Measurements from ENCODE around the gene RNF114. TPM values are rescaled to one million over a fixed set of nuclear protein-coding genes. Genes with fewer than 3 reads are reported as not detected.

The RNF114 gene
- total RNA-seq, 1 experiment from 2014 or later: 88.1 TPM

DNA sequence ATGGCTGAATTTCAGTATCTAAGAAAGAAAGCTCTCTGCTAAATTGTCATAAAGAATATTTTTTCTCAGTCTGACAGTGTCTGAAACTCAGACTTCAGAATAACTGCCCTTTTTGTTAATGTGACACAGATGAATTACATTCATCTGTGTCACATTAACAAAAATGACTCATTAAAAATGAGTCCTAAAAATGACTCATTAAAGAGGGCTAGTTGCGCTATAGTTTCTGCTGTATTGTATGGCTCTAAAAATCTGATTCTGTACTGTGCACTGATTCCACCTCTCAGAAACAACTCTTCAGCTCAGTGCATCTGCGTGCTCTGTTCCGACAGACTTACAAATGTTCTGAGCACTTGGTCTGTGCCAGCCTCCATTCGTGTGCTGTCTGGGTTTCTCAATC lies 15.0 kb downstream of the RNF114 start:
- Mint-ChIP-seq H3K36me3 (peaks cover 76% of the 10 kb centered on the region), H3K27me3 (ENCODE audit: low read depth) (no peaks in the 10 kb centered on the region; the same call in 1 of the 2 replicates), H3K4me1 (no peaks in the 10 kb centered on the region), H3K4me3 (no peak overlapping the region), H3K27ac (no peak overlapping the region; the same call in 1 of the 2 replicates), H3K9me3 (no peaks in the 10 kb centered on the region)
- CTCF ChIA-PET: no interaction called here
- TF ChIP-seq AR (CRISPR knock-in tag; IDR thresholded peaks at IDR 0.05) (no peak), JUN (CRISPR knock-in tag; IDR thresholded peaks at IDR 0.05) (no peak), ZNF671 (CRISPR knock-in tag; IDR thresholded peaks at IDR 0.05) (no peak), ZNF121 (CRISPR knock-in tag; IDR thresholded peaks at IDR 0.05) (no peak), PRRX2 (CRISPR knock-in tag; IDR thresholded peaks at IDR 0.05) (no peak), FOXP4 (CRISPR knock-in tag; IDR thresholded peaks at IDR 0.05) (no peak), ZNF317 (CRISPR knock-in tag; IDR thresholded peaks at IDR 0.05; ENCODE audit: borderline replicate concordance, low read depth) (no peak), ZNF138 (CRISPR knock-in tag; conservative IDR thresholded peaks at IDR 0.05) (no peak), CBFB (CRISPR knock-in tag; IDR thresholded peaks at IDR 0.05; ENCODE audit: low read depth) (no peak), JAZF1 (CRISPR knock-in tag; IDR thresholded peaks at IDR 0.05) (no peak), SOX15 (CRISPR knock-in tag; IDR thresholded peaks at IDR 0.05) (no peak), SMAD4 (CRISPR knock-in tag; IDR thresholded peaks at IDR 0.05) (no peak), ZNF416 (CRISPR knock-in tag; IDR thresholded peaks at IDR 0.05) (no peak), NR2C2 (CRISPR knock-in tag; IDR thresholded peaks at IDR 0.05) (no peak)
- TF ChIP-seq, protein P1, sequence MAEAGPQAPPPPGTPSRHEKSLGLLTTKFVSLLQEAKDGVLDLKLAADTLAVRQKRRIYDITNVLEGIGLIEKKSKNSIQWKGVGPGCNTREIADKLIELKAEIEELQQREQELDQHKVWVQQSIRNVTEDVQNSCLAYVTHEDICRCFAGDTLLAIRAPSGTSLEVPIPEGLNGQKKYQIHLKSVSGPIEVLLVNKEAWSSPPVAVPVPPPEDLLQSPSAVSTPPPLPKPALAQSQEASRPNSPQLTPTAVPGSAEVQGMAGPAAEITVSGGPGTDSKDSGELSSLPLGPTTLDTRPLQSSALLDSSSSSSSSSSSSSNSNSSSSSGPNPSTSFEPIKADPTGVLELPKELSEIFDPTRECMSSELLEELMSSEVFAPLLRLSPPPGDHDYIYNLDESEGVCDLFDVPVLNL (CRISPR knock-in tag; IDR thresholded peaks at IDR 0.05; ENCODE audit: borderline replicate concordance, low read depth): no peak
- TF ChIP-seq, protein P2, sequence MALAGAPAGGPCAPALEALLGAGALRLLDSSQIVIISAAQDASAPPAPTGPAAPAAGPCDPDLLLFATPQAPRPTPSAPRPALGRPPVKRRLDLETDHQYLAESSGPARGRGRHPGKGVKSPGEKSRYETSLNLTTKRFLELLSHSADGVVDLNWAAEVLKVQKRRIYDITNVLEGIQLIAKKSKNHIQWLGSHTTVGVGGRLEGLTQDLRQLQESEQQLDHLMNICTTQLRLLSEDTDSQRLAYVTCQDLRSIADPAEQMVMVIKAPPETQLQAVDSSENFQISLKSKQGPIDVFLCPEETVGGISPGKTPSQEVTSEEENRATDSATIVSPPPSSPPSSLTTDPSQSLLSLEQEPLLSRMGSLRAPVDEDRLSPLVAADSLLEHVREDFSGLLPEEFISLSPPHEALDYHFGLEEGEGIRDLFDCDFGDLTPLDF (CRISPR knock-in tag; IDR thresholded peaks at IDR 0.05): no peak
- TF ChIP-seq, protein P3, sequence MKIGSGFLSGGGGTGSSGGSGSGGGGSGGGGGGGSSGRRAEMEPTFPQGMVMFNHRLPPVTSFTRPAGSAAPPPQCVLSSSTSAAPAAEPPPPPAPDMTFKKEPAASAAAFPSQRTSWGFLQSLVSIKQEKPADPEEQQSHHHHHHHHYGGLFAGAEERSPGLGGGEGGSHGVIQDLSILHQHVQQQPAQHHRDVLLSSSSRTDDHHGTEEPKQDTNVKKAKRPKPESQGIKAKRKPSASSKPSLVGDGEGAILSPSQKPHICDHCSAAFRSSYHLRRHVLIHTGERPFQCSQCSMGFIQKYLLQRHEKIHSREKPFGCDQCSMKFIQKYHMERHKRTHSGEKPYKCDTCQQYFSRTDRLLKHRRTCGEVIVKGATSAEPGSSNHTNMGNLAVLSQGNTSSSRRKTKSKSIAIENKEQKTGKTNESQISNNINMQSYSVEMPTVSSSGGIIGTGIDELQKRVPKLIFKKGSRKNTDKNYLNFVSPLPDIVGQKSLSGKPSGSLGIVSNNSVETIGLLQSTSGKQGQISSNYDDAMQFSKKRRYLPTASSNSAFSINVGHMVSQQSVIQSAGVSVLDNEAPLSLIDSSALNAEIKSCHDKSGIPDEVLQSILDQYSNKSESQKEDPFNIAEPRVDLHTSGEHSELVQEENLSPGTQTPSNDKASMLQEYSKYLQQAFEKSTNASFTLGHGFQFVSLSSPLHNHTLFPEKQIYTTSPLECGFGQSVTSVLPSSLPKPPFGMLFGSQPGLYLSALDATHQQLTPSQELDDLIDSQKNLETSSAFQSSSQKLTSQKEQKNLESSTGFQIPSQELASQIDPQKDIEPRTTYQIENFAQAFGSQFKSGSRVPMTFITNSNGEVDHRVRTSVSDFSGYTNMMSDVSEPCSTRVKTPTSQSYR (CRISPR knock-in tag; IDR thresholded peaks at IDR 0.05): no peak
- TF ChIP-seq, protein P4, sequence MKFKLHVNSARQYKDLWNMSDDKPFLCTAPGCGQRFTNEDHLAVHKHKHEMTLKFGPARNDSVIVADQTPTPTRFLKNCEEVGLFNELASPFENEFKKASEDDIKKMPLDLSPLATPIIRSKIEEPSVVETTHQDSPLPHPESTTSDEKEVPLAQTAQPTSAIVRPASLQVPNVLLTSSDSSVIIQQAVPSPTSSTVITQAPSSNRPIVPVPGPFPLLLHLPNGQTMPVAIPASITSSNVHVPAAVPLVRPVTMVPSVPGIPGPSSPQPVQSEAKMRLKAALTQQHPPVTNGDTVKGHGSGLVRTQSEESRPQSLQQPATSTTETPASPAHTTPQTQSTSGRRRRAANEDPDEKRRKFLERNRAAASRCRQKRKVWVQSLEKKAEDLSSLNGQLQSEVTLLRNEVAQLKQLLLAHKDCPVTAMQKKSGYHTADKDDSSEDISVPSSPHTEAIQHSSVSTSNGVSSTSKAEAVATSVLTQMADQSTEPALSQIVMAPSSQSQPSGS (CRISPR knock-in tag; IDR thresholded peaks at IDR 0.05; ENCODE audit: borderline replicate concordance, low read depth): no peak
- TF ChIP-seq, protein P5, sequence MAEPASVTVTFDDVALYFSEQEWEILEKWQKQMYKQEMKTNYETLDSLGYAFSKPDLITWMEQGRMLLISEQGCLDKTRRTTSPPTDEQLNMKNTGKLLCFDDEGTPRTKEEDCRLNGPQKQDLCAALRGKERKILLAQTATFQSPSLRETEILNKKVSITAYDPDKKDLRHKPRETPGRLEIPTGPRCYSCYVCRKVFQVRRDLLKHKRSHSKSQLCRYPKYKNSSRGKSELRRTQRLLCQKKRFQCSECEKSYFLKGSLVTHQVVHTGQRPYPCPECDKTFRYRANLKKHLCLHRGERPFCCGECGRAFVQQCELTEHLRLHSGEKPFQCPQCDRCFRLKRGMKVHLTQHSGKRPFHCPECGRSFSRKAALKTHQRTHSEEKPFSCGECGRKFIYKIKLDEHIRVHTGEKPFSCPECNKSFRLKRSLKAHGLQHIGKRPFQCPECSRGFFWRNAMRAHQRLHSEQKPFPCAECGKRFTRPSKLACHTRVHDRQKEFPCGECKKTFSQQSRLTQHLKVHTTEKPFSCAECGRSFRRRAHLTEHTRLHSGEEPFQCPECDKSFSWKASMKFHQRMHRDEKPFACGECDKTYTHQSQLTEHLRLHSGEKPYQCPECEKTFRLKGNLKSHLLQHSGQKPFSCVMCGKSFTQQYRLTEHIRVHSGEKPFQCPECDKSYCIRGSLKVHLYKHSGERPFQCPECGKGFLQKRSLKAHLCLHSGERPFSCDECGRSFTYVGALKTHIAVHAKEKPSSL (CRISPR knock-in tag; conservative IDR thresholded peaks at IDR 0.05): no peak
- TF ChIP-seq, protein P6, sequence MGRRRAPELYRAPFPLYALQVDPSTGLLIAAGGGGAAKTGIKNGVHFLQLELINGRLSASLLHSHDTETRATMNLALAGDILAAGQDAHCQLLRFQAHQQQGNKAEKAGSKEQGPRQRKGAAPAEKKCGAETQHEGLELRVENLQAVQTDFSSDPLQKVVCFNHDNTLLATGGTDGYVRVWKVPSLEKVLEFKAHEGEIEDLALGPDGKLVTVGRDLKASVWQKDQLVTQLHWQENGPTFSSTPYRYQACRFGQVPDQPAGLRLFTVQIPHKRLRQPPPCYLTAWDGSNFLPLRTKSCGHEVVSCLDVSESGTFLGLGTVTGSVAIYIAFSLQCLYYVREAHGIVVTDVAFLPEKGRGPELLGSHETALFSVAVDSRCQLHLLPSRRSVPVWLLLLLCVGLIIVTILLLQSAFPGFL (CRISPR knock-in tag; IDR thresholded peaks at IDR 0.05; ENCODE audit: borderline replicate concordance): no peak
- no peak for DNase-seq (ENCODE audit: low spot score)
- POLR2A ChIA-PET: no interaction called here
- ATAC-seq: no peak
